Measurements from ENCODE around the gene CFL1. TPM values are rescaled to one million over a fixed set of nuclear protein-coding genes. Genes with fewer than 3 reads are reported as not detected.
"Not testable (repeated sequence)": the region's sequence is repeated elsewhere in the genome, so short reads cannot be mapped to it uniquely, and the experiment has no call there.

Gene CFL1
- total RNA-seq, 1 experiment from 2014 or later = 611 TPM

GRCh38 chr11:65849771-65850216, 8.2 kb downstream of the CFL1 start:
- TF ChIP-seq, protein P1, sequence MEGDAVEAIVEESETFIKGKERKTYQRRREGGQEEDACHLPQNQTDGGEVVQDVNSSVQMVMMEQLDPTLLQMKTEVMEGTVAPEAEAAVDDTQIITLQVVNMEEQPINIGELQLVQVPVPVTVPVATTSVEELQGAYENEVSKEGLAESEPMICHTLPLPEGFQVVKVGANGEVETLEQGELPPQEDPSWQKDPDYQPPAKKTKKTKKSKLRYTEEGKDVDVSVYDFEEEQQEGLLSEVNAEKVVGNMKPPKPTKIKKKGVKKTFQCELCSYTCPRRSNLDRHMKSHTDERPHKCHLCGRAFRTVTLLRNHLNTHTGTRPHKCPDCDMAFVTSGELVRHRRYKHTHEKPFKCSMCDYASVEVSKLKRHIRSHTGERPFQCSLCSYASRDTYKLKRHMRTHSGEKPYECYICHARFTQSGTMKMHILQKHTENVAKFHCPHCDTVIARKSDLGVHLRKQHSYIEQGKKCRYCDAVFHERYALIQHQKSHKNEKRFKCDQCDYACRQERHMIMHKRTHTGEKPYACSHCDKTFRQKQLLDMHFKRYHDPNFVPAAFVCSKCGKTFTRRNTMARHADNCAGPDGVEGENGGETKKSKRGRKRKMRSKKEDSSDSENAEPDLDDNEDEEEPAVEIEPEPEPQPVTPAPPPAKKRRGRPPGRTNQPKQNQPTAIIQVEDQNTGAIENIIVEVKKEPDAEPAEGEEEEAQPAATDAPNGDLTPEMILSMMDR (IDR thresholded peaks at IDR 0.05; ENCODE audit: unreplicated experiment) = no peak
- ChIA-PET CTCF (interaction anchor here (0.6 to 2.3 kb wide), 7 partner anchors 10 to 70 kb away, joined by 3 to 10 read pairs (median 4); partner anchors contain the start of genes FIBP and MUS81), POLR2A (interaction anchor here (0.5 to 1.4 kb wide), 4 partner anchors 10 to 309 kb away, joined by 3 to 5 read pairs (median 3); no protein-coding TSS in a partner anchor)
- no TSS peak for BruUV-seq (replicated peaks)
- Mint-ChIP-seq H3K27me3 (ENCODE audit: insufficient read depth, unreplicated experiment) (no peaks in the 10 kb centered on the region), H3K27ac (ENCODE audit: low read depth, unreplicated experiment) (no peak overlapping the region), H3K4me1 (ENCODE audit: insufficient read depth, unreplicated experiment) (peaks cover 5% of the 10 kb centered on the region), H3K9me3 (ENCODE audit: unreplicated experiment) (no peaks in the 10 kb centered on the region), H3K36me3 (ENCODE audit: insufficient read depth, unreplicated experiment) (peaks cover 27% of the 10 kb centered on the region), H3K4me3 (ENCODE audit: unreplicated experiment) (no peak overlapping the region)
- DNase-seq (ENCODE audit: unreplicated experiment) = no peak
- intact Hi-C loops (cut with micrococcal nuclease) = no loop called here

GRCh38 chr11:65849366-65849765, 8.6 kb downstream of the CFL1 start:
- Mint-ChIP-seq H3K36me3 (ENCODE audit: insufficient read depth, unreplicated experiment) (peaks cover 23% of the 10 kb centered on the region), H3K9me3 (ENCODE audit: unreplicated experiment) (no peaks in the 10 kb centered on the region), H3K4me1 (ENCODE audit: insufficient read depth, unreplicated experiment) (peaks cover 5% of the 10 kb centered on the region), H3K4me3 (ENCODE audit: unreplicated experiment) (no peak overlapping the region), H3K27me3 (ENCODE audit: insufficient read depth, unreplicated experiment) (no peaks in the 10 kb centered on the region), H3K27ac (ENCODE audit: low read depth, unreplicated experiment) (no peak overlapping the region)
- no TSS peak for BruUV-seq (replicated peaks)
- ChIA-PET POLR2A (interaction anchor here (0.5 to 1.4 kb wide), 4 partner anchors 10 to 309 kb away, joined by 3 to 5 read pairs (median 3); no protein-coding TSS in a partner anchor), CTCF (interaction anchor here (0.9 to 2.3 kb wide), 6 partner anchors 10 to 69 kb away, joined by 3 to 10 read pairs (median 4); partner anchors contain the start of genes FIBP and MUS81)
- intact Hi-C loops (cut with micrococcal nuclease) = no loop called here
- TF ChIP-seq, protein P1 (IDR thresholded peaks at IDR 0.05; ENCODE audit: unreplicated experiment) = no peak
- no peak for DNase-seq (ENCODE audit: unreplicated experiment)

- CTCF ChIA-PET = interaction anchor here (0.7 to 2.3 kb wide), 6 partner anchors 11 to 197 kb away, joined by 3 to 10 read pairs (median 4); partner anchors contain the start of genes CCDC85B, FIBP and MUS81
- H3K27me3 Mint-ChIP-seq (ENCODE audit: insufficient read depth, unreplicated experiment); H3K27ac Mint-ChIP-seq (ENCODE audit: low read depth, unreplicated experiment); intact Hi-C loops (cut with micrococcal nuclease); H3K4me3 Mint-ChIP-seq (ENCODE audit: unreplicated experiment); DNase-seq (ENCODE audit: unreplicated experiment); POLR2A ChIA-PET; H3K9me3 Mint-ChIP-seq (ENCODE audit: unreplicated experiment); BruUV-seq (replicated peaks); H3K4me1 Mint-ChIP-seq (ENCODE audit: insufficient read depth, unreplicated experiment): not testable (repeated sequence)
- peaks cover 16% of the 10 kb centered on the region for H3K36me3 Mint-ChIP-seq (ENCODE audit: insufficient read depth, unreplicated experiment)
Observed at GRCh38 chr11:65848693-65849092, 9.3 kb downstream of the CFL1 start.

GRCh38 chr11:65847746-65848145, 10.2 kb downstream of the CFL1 start:
- Mint-ChIP-seq H3K36me3 (ENCODE audit: insufficient read depth, unreplicated experiment) (peaks cover 8% of the 10 kb centered on the region), H3K4me3 (ENCODE audit: unreplicated experiment) (no peak overlapping the region), H3K27me3 (ENCODE audit: insufficient read depth, unreplicated experiment) (no peaks in the 10 kb centered on the region), H3K4me1 (ENCODE audit: insufficient read depth, unreplicated experiment) (no peaks in the 10 kb centered on the region), H3K9me3 (ENCODE audit: unreplicated experiment) (no peaks in the 10 kb centered on the region), H3K27ac (ENCODE audit: low read depth, unreplicated experiment) (no peak overlapping the region)
- BruUV-seq (replicated peaks) = no TSS peak
- intact Hi-C loops (cut with micrococcal nuclease) = no loop called here
- TF ChIP-seq, protein P1 (IDR thresholded peaks at IDR 0.05; ENCODE audit: unreplicated experiment) = no peak
- ChIA-PET CTCF (interaction anchor here (0.8 to 1.2 kb wide), 4 partner anchors 41 to 198 kb away, joined by 3 to 5 read pairs (median 4); partner anchors contain the start of gene FIBP), POLR2A (interaction anchor here (1.2 kb wide), 1 partner anchor 9 kb away, joined by 5 read pairs; no protein-coding TSS in a partner anchor)
- no peak for DNase-seq (ENCODE audit: unreplicated experiment)
